Amniotic epithelial cell (primary cell): ENCODE results near the gene IGF1R.
"Not testable (repeated sequence)": the region's sequence is repeated elsewhere in the genome, so short reads cannot be mapped to it uniquely, and the experiment has no call there.

Experiments
- DNase-seq: peaks from one replicate; pipeline ENCODE4 v3.0.0-alpha.2; 2010; ENCODE audit warnings: low read depth

The IGF1R gene

GRCh38 chr15:98964466-98965133 is 316.3 kb downstream of the IGF1R start:
- no peak for DNase-seq

- not testable (repeated sequence) for DNase-seq
Observed at GRCh38 chr15:98965134-98965491, 316.8 kb downstream of the IGF1R start.

- DNase-seq = no peak
Observed at GRCh38 chr15:98965597-98965996, 317.3 kb downstream of the IGF1R start.

- peak; percentile 28 for DNase-seq
Observed at GRCh38 chr15:98966091-98966787, 317.9 kb downstream of the IGF1R start.

GRCh38 chr15:98967096-98967495 is 318.8 kb downstream of the IGF1R start:
- no peak for DNase-seq

- no peak for DNase-seq
Observed at GRCh38 chr15:98967916-98968315, 319.6 kb downstream of the IGF1R start.

GRCh38 chr15:98968576-98968975 is 320.2 kb downstream of the IGF1R start:
- DNase-seq = no peak

- no peak for DNase-seq
Observed at GRCh38 chr15:98969126-98969735, 320.9 kb downstream of the IGF1R start.

GRCh38 chr15:98970799-98971198 is 322.5 kb downstream of the IGF1R start:
- DNase-seq = no peak

- no peak for DNase-seq
Observed at GRCh38 chr15:98976500-98976899, 328.2 kb downstream of the IGF1R start.

- no peak for DNase-seq
Observed at GRCh38 chr15:98977441-98977840, 329.1 kb downstream of the IGF1R start.

GRCh38 chr15:98978153-98978552 is 329.8 kb downstream of the IGF1R start:
- no peak for DNase-seq

GRCh38 chr15:98980899-98981228 is 332.5 kb downstream of the IGF1R start:
- no peak for DNase-seq

- DNase-seq = peak; percentile 66
Observed at GRCh38 chr15:98981851-98982722, 333.7 kb downstream of the IGF1R start.

- DNase-seq = peak; percentile 82
Observed at GRCh38 chr15:98983334-98983733, 335.0 kb downstream of the IGF1R start.

GRCh38 chr15:98986281-98986680 is 337.9 kb downstream of the IGF1R start:
- DNase-seq = no peak

GRCh38 chr15:98994892-98995291 is 346.6 kb downstream of the IGF1R start:
- DNase-seq = no peak

- no peak for DNase-seq
Observed at GRCh38 chr15:98996169-98996568, 347.8 kb downstream of the IGF1R start.

- no peak for DNase-seq
Observed at GRCh38 chr15:98996624-98997023, 348.3 kb downstream of the IGF1R start.

- no peak for DNase-seq
Observed at GRCh38 chr15:98997312-98997711, 349.0 kb downstream of the IGF1R start.

GRCh38 chr15:98997755-98998154 is 349.4 kb downstream of the IGF1R start:
- no peak for DNase-seq

- no peak for DNase-seq
Observed at GRCh38 chr15:98998279-98998678, 349.9 kb downstream of the IGF1R start.

GRCh38 chr15:98999233-98999632 is 350.9 kb downstream of the IGF1R start:
- no peak for DNase-seq
